ENCODE measurements around the gene B9D1.
A peak's percentile ranks its signal among the peaks of the same experiment; 100 is the strongest.

B9D1 gene

DNA sequence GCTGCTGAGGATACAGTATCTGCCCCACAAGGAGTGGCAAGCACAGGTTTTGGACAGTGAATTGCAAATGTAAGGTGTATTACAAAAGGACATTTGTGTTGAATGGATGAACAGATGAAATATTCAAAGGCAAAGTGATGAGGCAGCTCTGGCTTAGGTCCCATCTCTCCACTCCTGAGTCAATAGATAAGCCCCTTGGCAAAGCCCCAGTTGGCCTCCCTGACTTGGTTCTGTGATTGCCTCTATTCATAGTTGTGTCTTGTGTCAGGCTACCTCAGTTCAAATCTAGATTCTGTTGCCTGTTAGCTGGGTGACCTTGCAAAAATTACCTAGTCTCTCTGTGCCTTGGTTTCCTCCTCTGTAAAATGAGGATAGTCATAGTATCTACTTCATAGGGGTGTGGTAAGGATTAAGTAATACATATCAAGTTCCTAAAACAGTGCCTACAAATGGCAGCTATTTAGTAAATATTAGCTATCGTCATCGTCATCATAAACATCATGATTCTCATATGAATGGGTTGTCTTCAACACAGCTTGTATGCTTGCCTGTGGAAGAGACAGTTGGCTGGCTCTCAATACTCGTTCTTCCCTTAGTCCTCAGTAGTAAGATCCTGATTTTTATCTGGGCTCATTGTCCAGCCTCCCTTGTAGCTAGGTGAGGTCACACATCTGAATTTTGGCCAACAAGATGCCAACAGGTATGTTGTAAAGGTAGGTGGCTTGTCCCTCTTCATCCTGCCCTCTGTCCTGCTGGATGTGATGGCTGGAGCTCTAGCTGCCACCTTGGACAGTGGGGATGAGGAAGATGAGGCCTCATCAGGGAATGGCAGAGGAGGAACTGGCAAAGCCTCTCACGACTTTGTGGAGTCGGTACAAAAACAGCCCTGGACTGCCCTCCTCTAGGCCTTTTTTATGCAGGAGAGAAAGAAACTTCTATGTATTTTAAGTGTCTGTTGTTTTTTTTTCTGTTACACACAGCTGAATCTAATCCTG, 26.6 kb upstream of the B9D1 start:
- no peak for DNase-seq

DNA sequence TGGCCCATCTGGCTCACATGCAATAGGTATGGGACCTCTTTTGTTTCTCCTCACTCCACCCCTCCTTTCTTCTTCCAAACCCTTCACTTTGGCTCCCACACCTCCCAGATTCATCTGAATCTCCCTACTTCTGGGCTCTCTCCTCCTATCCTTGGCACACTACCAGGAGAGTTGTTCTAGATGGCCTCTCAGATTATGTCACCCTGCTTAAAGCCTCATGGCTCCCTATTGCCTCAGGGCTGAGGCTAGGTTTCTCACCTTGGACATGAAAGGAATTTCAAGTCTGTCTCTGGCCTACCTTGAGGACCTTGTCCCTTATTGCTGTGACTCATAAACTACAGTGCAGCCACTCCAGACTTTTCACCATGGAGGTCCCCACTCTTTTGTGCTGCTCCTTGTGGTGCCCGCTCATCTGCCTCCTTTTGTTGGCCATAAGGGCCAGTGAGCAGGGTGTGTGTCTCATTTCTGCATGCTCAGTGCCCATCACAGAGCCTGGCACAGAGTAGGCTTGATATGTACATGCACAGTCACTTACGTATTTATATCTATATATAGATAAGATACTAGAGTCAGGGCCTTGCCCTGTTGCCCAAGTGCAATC, 25.5 kb upstream of the B9D1 start:
- DNase-seq: no peak

DNA sequence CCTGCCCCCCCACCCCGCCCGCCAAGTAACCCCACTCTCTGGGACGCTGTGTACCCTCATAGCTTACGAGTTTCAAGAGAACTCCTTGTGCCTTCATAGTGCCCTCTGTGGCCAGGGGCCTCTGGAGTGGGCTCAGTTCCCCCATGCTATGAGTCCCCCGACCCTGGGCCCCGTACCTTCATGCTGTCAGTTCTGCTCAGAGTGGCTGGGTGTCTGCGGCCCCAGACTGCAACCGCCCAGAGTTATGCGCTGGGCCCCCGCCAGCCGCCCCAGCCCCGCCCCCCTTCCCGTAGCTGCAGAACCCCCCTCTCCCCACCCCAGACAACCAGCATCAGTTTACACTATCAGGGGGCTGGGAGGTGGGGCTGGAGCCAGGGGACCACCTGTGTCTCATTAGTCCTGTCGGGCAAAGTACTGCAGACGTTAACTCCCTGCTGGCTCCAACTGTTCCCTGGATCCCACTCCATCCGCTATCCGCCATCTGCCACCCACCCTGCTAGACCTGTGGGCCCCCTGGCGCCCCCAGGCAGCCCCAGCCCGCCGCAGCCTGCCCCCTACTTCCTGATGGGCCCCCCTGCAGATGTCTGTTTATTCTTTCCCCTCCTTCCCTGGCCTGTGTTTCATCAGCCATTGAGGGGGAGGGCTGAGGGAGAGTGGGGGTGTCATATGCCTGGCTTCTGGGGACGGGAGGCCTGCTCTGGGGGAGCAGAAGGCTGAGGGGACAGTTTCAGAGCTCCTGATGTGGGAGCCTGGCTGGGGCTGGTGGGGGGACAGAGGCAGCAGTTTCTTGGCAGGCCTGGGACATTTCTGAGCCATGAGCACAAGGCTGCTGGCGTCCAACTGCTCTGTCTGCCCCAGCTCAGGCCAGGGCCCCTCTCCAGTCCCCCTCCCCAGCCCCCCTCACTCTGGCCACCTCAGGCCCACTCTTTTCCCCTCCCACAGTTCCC, 24.7 kb upstream of the B9D1 start, which contains the start of gene MFAP4:
Gene MFAP4 (minus strand): TSS at position 217 of the 947 bp plus-strand sequence. CDS start 35 bp downstream, at position 182.
- no peak for DNase-seq

DNA sequence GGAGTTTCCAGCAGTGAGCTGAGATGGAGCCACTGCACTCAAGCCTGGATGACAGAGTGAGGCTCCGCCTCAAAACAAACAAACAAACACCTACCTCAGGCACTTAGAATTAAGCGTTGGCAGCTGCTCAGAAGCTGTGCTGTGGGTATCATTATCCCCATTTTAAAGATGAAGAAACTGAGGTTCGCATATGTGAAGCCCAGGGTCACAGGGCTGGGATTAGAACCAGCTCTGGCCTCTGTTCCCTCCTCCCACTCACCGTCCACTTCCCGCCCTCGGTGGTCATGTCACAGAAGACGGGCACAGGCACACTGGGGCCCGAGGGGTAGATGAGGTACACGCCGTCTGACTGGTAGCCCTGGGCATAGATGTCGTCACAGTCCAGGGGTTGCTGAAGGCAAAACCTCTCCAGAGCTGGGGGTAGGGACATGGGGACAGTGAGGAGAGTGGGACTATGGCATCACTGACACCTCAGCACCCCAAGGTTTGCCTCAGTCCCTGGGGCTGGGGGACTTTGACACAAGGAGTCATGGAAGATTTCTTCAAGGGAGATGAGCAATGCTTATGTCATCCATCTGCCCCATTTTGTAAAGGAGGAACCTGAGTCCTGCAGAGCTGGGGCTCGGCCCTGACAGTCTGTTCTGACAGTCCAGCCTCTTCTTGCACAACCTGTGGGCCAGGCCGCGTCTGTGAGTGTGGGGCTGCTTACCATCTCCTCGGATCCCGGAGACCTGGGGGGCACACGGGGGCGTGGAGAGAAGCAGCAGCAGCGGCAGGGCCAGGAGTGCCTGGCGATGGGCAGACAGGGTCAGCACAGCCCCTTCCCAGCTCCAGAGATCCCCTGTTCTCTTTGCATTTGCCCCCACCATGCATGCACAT, 23.8 kb upstream of the B9D1 start:
- DNase-seq: no peak

GRCh38 chr17:19385521-19385983, 23.0 kb upstream of the B9D1 start:
- no peak for DNase-seq

DNA sequence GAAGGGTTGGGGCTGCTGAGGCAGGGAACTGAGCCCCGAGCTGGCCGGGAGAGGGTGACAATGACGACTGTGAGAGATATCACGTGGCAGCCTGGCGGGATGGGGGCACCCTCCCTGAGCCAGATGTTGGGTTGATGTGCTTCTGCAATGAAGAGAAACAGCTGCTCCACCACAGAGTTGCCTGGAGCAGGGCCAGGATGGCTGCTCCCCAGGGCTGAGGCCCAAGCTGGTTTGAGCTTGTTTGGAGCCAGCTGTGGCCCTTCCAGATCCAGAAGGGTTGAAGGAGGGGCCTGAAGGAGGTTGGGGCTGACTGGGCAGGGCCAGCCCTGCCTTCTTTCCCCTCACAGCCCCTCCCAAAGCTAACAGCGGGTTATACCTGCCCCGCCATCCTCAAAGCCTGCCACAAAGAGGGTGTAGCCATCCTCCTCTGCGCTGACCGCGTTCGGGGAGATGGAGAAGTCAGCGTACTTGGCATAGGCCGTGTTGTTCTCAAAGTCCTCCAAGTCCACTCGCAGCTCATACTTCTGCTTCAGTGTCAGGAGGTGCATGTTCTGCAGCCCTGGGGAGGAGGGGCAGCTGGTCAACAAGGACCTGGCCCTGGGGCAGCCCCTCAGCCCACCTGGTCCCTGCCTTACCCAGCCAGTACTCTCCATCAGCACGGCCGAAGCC, 22.3 kb upstream of the B9D1 start:
- no peak for DNase-seq

GRCh38 chr17:19383681-19384470, 21.4 kb upstream of the B9D1 start:
- DNase-seq: no peak

- DNase-seq: no peak
Measured at GRCh38 chr17:19382531-19383444, 20.3 kb upstream of the B9D1 start.

DNA sequence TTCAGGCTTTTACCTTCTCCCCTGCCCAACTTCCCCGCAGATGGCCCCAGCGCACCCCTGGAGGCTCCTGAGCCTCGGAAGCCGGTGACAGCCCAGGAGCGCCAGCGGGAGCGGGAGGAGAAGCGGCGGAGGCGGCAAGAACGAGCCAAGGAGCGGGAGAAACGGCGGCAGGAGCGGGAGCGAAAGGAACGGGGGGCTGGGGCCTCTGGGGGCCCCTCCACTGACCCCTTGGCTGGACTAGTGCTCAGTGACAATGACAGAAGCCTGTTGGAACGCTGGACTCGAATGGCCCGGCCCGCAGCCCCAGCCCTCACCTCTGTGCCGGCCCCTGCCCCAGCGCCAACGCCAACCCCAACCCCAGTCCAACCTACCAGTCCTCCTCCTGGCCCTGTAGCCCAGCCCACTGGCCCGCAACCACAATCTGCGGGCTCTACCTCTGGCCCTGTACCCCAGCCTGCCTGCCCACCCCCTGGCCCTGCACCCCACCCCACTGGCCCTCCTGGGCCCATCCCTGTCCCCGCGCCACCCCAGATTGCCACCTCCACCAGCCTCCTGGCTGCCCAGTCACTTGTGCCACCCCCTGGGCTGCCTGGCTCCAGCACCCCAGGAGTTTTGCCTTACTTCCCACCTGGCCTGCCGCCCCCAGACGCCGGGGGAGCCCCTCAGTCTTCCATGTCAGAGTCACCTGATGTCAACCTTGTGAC, 19.4 kb upstream of the B9D1 start:
- DNase-seq: no peak

- no peak for DNase-seq
Measured at GRCh38 chr17:19381361-19381740, 18.8 kb upstream of the B9D1 start.

DNA sequence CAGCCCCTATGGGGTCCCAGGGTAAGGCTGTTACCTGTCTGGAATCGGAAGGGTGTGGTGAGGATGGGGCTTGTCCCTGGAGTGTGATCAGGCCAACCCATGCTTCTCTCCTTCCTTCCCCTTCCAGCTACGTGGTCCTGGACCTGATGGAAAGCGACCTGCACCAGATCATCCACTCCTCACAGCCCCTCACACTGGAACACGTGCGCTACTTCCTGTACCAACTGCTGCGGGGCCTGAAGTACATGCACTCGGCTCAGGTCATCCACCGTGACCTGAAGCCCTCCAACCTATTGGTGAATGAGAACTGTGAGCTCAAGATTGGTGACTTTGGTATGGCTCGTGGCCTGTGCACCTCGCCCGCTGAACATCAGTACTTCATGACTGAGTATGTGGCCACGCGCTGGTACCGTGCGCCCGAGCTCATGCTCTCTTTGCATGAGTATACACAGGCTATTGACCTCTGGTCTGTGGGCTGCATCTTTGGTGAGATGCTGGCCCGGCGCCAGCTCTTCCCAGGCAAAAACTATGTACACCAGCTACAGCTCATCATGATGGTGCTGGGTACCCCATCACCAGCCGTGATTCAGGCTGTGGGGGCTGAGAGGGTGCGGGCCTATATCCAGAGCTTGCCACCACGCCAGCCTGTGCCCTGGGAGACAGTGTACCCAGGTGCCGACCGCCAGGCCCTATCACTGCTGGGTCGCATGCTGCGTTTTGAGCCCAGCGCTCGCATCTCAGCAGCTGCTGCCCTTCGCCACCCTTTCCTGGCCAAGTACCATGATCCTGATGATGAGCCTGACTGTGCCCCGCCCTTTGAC, 18.2 kb upstream of the B9D1 start:
- peak; percentile 22 for DNase-seq

DNA sequence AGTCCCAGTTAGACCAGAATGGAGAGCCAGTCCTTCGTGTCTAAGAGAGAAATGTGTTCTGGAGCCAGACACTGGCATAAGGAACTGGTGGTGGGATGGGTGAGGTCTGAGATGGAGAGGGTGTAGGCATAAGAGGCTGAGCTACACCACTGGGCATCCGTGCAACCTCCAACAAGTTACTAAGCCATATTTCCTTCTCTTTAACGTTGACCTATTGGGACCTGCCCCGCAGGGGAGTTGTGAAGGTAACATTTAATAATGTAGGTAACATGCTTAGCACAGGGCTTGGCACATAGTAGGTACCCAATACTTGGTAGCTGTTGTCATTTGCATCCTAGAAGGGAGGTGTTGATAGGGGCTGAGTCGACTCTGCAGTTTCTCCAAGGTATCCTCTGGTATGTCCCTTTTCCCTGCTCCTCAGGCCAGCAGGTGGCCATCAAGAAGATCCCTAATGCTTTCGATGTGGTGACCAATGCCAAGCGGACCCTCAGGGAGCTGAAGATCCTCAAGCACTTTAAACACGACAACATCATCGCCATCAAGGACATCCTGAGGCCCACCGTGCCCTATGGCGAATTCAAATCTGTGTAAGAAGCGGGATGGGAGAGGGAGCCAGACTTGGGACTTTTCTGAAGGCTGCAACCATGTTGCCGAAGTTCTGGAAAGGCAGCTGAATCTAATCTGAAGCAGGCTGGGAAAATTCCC, 17.0 kb upstream of the B9D1 start:
- DNase-seq: peak; percentile 47

DNA sequence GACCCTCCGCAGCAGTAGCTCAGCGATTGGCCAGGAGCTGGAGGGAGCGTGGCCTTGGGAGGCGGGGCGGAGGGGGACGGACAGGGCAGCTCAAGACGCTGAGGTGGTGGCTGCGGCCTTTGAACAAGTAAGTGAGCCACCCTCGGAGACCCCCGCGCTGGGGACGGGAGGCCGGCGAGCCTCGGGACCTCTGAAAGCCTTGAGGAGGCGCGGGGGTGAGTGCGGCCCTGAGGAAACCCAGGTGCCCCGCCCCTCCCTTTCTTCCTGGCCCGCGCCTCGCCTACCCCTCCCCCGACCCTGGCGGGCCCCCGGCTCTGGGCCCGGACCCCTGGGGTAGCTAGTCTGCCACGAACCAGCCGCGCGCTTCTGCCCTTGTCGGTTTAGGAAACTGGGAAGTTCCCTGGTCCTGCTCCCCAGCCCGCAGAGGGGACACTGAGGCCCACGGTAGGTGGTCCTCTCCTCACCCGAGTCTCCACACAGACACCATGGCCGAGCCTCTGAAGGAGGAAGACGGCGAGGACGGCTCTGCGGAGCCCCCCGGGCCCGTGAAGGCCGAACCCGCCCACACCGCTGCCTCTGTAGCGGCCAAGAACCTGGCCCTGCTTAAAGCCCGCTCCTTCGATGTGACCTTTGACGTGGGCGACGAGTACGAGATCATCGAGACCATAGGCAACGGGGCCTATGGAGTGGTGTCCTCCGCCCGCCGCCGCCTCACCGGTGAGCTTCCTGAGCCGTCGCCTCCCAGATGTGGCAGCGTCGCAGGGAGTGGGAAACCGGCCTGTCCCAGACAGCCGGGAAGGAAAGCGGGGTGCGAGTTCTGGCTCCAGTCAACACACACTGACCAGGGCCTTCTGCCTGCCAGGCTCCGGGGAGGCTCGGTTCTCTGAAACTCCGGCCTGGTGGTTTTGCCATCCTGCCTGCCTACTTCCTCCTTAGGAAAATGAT, 16.2 kb upstream of the B9D1 start, which contains the start of gene MAPK7:
Gene MAPK7 (plus strand): TSS at position 83 of the 945 bp plus-strand sequence. CDS start 403 bp downstream, at position 486.
- DNase-seq: peak; percentile 61

GRCh38 chr17:19377602-19378415, 15.3 kb upstream of the B9D1 start:
- peak; percentile 98 for DNase-seq

GRCh38 chr17:19376811-19377210, 14.3 kb upstream of the B9D1 start:
- DNase-seq: peak; percentile 14
